A549 (cell line): ENCODE measurements around the gene INSM2. TPM values are rescaled to one million over a fixed set of nuclear protein-coding genes. Genes with fewer than 3 reads are reported as not detected.

Source experiments
- ATAC-seq, 2 experiments: fragments of 200-7000 bp in 1 of 2; fragments of >200 bp in 1 of 2; cut with Nextera tagmentation in 1 of 2; cut with Tn5 transposase in 1 of 2; 3 replicates each; pipeline versions ENCODE4 v1.8.0 to v1.9.1; 2018 to 2020; ENCODE audit warnings: mild to moderate bottlenecking in 1 of 2, moderate library complexity in 1 of 2
- CTCF ChIA-PET: fragments of 300-600 bp; sonication (Branson Sonifier 250); formaldehyde crosslinking; extraction: SDS; loops from one replicate; lab custom pipeline; 2021; ENCODE audit warnings: antibody characterized with exemption, inconsistent platforms; lab: Yijun Ruan, JAX
- POLR2A ChIA-PET: fragments of 350-600 bp; formaldehyde crosslinking; extraction: SDS; loops from one replicate; lab custom pipeline; 2021; ENCODE audit warnings: antibody characterized with exemption, inconsistent platforms; lab: Yijun Ruan, JAX
- DNase-seq, 2 experiments: peaks; one replicate each; pipeline versions ENCODE4 v3.0.0 to v3.0.0-alpha.2; 2011 to 2016; ENCODE audit warnings: low read depth in 1 of 2, low spot score in 1 of 2
- FAIRE-seq: peaks from 2 replicates; lab custom pipeline; 2011; peaks lifted over from hg19 to GRCh38; lab: Jason Lieb, UNC
- H3K27ac ChIP-seq, 2 experiments: fragments of >200 bp; sonication (Bioruptor Twin); formaldehyde crosslinking; 3 replicates each; pipeline ENCODE4 v1.5.1; 2016 to 2017
- H3K4me1 ChIP-seq: fragments of >200 bp; sonication (Bioruptor Twin); formaldehyde crosslinking; 3 replicates; pipeline ENCODE4 v1.6.1; 2016
- H3K4me2 ChIP-seq: fragments of >200 bp; sonication (Bioruptor Twin); formaldehyde crosslinking; 3 replicates; pipeline ENCODE4 v1.6.1; 2016
- H3K4me3 ChIP-seq: fragments of >200 bp; sonication (Bioruptor Twin); formaldehyde crosslinking; 3 replicates; pipeline ENCODE4 v1.5.1; 2016
- H3K9me3 ChIP-seq: fragments of >200 bp; sonication (Bioruptor Twin); formaldehyde crosslinking; 3 replicates; pipeline ENCODE4 v1.6.1; 2016
- ATOH8 ChIP-seq: fragments of 250-450 bp; sonication (Bioruptor Pico); IDR thresholded peaks from 2 replicates; pipeline ENCODE4 v1.5.0; 2020; ENCODE audit warnings: low read depth, mild to moderate bottlenecking, moderate library complexity
- CEBPB ChIP-seq, 2 experiments: fragments of >200 bp in 1 of 2; sonication (Bioruptor Twin) in 1 of 2; formaldehyde crosslinking in 1 of 2; IDR thresholded peaks; 2 replicates each; pipeline ENCODE4 v1.6.1; 2012 to 2016
- CHD2 ChIP-seq: fragments of 150-350 bp; IDR thresholded peaks from 2 replicates; pipeline ENCODE4 v1.6.1; 2014; ENCODE audit warnings: low read length; ENCODE audit not compliant: partially characterized antibody
- ESRRA ChIP-seq: fragments of 150-350 bp; IDR thresholded peaks from 2 replicates; pipeline ENCODE4 v1.6.1; 2014; ENCODE audit warnings: mild to moderate bottlenecking, low read length, borderline replicate concordance
- FOSB ChIP-seq: fragments of 250-450 bp; sonication (Bioruptor Pico); IDR thresholded peaks from 2 replicates; pipeline ENCODE4 v1.5.0; 2020; ENCODE audit warnings: mild to moderate bottlenecking, moderate library complexity
- FOSL2 ChIP-seq, 2 experiments: fragments of 450-650 bp in 1 of 2; fragments of >200 bp in 1 of 2; sonication (Bioruptor Twin) in 1 of 2; formaldehyde crosslinking; IDR thresholded peaks; 2 replicates each; pipeline versions ENCODE4 v1.5.0 to v1.6.1; 2016 to 2020; ENCODE audit warnings: mild to moderate bottlenecking in 1 of 2, moderate library complexity in 1 of 2
- FOXS1 ChIP-seq: fragments of 250-450 bp; sonication (Bioruptor Pico); IDR thresholded peaks from 2 replicates; pipeline ENCODE4 v1.5.0; 2020; ENCODE audit warnings: mild to moderate bottlenecking, moderate library complexity
- HOXA7 ChIP-seq: fragments of 250-450 bp; sonication (Bioruptor Pico); IDR thresholded peaks from 2 replicates; pipeline ENCODE4 v1.5.0; 2020; ENCODE audit warnings: mild to moderate bottlenecking, moderate library complexity
- JUN ChIP-seq, 2 experiments: fragments of >200 bp; sonication (Bioruptor Twin); formaldehyde crosslinking; IDR thresholded peaks; 2 replicates in 1 of 2; 3 replicates in 1 of 2; pipeline ENCODE4 v1.6.1; 2016 to 2017
- KDM5A ChIP-seq: fragments of 200-600 bp; sonication (generic); IDR thresholded peaks from 2 replicates; pipeline ENCODE4 v1.6.1; 2016; ENCODE audit warnings: antibody characterized with exemption, mild to moderate bottlenecking
- MAFK ChIP-seq: fragments of 450-650 bp; IDR thresholded peaks from 2 replicates; pipeline ENCODE4 v1.6.1; 2014; ENCODE audit not compliant: partially characterized antibody
- NFE2L2 ChIP-seq: fragments of 150-350 bp; conservative IDR thresholded peaks from 2 replicates; pipeline ENCODE4 v1.6.1; 2014; ENCODE audit warnings: low read length
- NR3C1 ChIP-seq: fragments of >200 bp; sonication (Bioruptor Twin); formaldehyde crosslinking; IDR thresholded peaks from 3 replicates; pipeline ENCODE4 v1.6.1; 2017
- POLR2AphosphoS2 ChIP-seq: conservative IDR thresholded peaks from 2 replicates; pipeline ENCODE4 v1.6.1; 2012; ENCODE audit warnings: low read length, improper control_type of control experiment, inconsistent platforms
- RAD21 ChIP-seq, 2 experiments: fragments of >200 bp in 1 of 2; sonication (Bioruptor Twin) in 1 of 2; formaldehyde crosslinking in 1 of 2; IDR thresholded peaks in 1 of 2; conservative IDR thresholded peaks in 1 of 2; 2 replicates in 1 of 2; 3 replicates in 1 of 2; pipeline ENCODE4 v1.6.1; 2012 to 2018; ENCODE audit warnings: inconsistent platforms in 1 of 2
- RCOR1 ChIP-seq: fragments of 150-350 bp; IDR thresholded peaks from 2 replicates; pipeline ENCODE4 v1.6.1; 2014; ENCODE audit warnings: antibody characterized with exemption, low read length, low read depth
- RFX5 ChIP-seq: fragments of 450-650 bp; IDR thresholded peaks from 2 replicates; pipeline ENCODE4 v1.7.1; 2014; ENCODE audit warnings: antibody characterized with exemption, mild to moderate bottlenecking, moderate library complexity
- SMC3 ChIP-seq: fragments of >200 bp; sonication (Bioruptor Twin); formaldehyde crosslinking; IDR thresholded peaks from 3 replicates; pipeline ENCODE4 v1.6.1; 2018; ENCODE audit warnings: inconsistent platforms
- TP53 ChIP-seq: fragments of 250-450 bp; sonication (Bioruptor Pico); IDR thresholded peaks from 2 replicates; pipeline ENCODE4 v1.5.0; 2021; ENCODE audit warnings: mild to moderate bottlenecking, moderate library complexity
- ZFP36 ChIP-seq: fragments of 450-650 bp; IDR thresholded peaks from 2 replicates; pipeline ENCODE4 v1.6.1; 2014; ENCODE audit warnings: borderline replicate concordance; ENCODE audit not compliant: partially characterized antibody
- ZSCAN20 ChIP-seq: fragments of 250-450 bp; sonication (Bioruptor Pico); IDR thresholded peaks from 2 replicates; pipeline ENCODE4 v1.8.0; 2022; ENCODE audit warnings: mild to moderate bottlenecking, moderate library complexity
- WGBS: methylation state at CpG from one replicate; pipeline ENCODE4 v1.1.6; 2017; ENCODE audit errors: missing lambda C conversion rate; 5-methylcytosine and 5-hydroxymethylcytosine counted together
- polyA plus RNA-seq, 4 experiments: library from polyadenylated mRNA; depleted of rRNA in 3 of 4; stranded (reverse); fragments of >200 nt; fragmentation: RNase III in 1 of 4; extraction: RNeasy Plus Mini Kit Qiagen cat#74134 plus additional on column Dnase treatment in 1 of 4; gene quantifications; 2 replicates in 3 of 4; 3 replicates in 1 of 4; pipeline ENCODE4 v1.2.3, GENCODE V29; 2011 to 2017
- TF ChIP-seq, protein P1 (sequence below): IDR thresholded peaks from 2 replicates; pipeline ENCODE4 v1.6.1; 2012
- TF ChIP-seq, protein P2 (sequence below): fragments of 450-650 bp; IDR thresholded peaks from 2 replicates; pipeline ENCODE4 v1.6.1; 2014; ENCODE audit warnings: antibody characterized with exemption
- TF ChIP-seq, protein P3 (sequence below): fragments of 150-350 bp; IDR thresholded peaks from 2 replicates; pipeline ENCODE4 v1.6.1; 2014; ENCODE audit warnings: low read depth, mild to moderate bottlenecking, low read length

The INSM2 gene
- polyA plus RNA-seq, 2 of the 4 experiments (the other 2 are of a cell fraction), result not detected

- Histone ChIP-seq H3K27ac (no peak overlapping the region), H3K4me3 (no peak overlapping the region), H3K4me1 (no peaks in the 10 kb centered on the region), H3K4me2 (no peak overlapping the region), H3K9me3 (no peaks in the 10 kb centered on the region)
- DNase-seq (no peak), FAIRE-seq (no peak), ATAC-seq (no peak)
- WGBS, result 93% methylated on average over 5 of the region's 5 CpGs
- POLR2A ChIA-PET, result no interaction called here
- TF ChIP-seq HOXA7 (CRISPR knock-in tag) (no peak), NFE2L2 (peak; percentile 51; the same call in 1 of the 2 replicates), POLR2AphosphoS2 (no peak), MAFK (peak; percentile 65)
- CTCF ChIA-PET, result interaction anchor here (0.7 kb wide), 1 partner anchor 9 kb away, joined by 5 read pairs; no protein-coding TSS in a partner anchor
These were observed 9.0 kb downstream of the INSM2 start for GRCh38 chr14:35543006-35543405.

GRCh38 chr14:35549551-35549950 is 15.6 kb downstream of the INSM2 start:
- CTCF ChIA-PET, result no interaction called here
- no peak overlapping the region for H3K4me2 ChIP-seq

GRCh38 chr14:35551081-35551480 is 17.1 kb downstream of the INSM2 start:
- WGBS, result 95% methylated on average over 1 of the region's 1 CpG
- DNase-seq, result no peak
- H3K27ac ChIP-seq, result no peak overlapping the region
- no peak for FAIRE-seq
- H3K4me2 ChIP-seq, result no peak overlapping the region
- no peak for ATAC-seq
- no peaks in the 10 kb centered on the region for H3K9me3 ChIP-seq
- no peaks in the 10 kb centered on the region for H3K4me1 ChIP-seq
- H3K4me3 ChIP-seq, result no peak overlapping the region
- ChIA-PET POLR2A (no interaction called here), CTCF (interaction anchor here (0.9 to 1.2 kb wide), 2 partner anchors 16 to 57 kb away, joined by 3 read pairs; no protein-coding TSS in a partner anchor)
- no peak for TF ChIP-seq POLR2AphosphoS2

More at GRCh38 chr14:35549551-35549950, 15.6 kb downstream of the INSM2 start:
- FAIRE-seq (no peak), ATAC-seq (no peak), DNase-seq (no peak)
- TF ChIP-seq ATOH8, result no peak
- no peak for TF ChIP-seq RFX5
- no peak for TF ChIP-seq ESRRA
- TF ChIP-seq, protein P1, sequence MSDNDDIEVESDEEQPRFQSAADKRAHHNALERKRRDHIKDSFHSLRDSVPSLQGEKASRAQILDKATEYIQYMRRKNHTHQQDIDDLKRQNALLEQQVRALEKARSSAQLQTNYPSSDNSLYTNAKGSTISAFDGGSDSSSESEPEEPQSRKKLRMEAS, result no peak
- no peak for TF ChIP-seq JUN (IDR thresholded peaks at IDR 0.05)
- TF ChIP-seq NFE2L2, result no peak
- TF ChIP-seq RAD21 (conservative IDR thresholded peaks at IDR 0.05 in 1 of 2, IDR thresholded peaks at IDR 0.05 in 1 of 2), result no peak
- TF ChIP-seq, protein P2, sequence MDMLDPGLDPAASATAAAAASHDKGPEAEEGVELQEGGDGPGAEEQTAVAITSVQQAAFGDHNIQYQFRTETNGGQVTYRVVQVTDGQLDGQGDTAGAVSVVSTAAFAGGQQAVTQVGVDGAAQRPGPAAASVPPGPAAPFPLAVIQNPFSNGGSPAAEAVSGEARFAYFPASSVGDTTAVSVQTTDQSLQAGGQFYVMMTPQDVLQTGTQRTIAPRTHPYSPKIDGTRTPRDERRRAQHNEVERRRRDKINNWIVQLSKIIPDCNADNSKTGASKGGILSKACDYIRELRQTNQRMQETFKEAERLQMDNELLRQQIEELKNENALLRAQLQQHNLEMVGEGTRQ, result no peak
- no peak for TF ChIP-seq MAFK
- TF ChIP-seq FOSB (CRISPR knock-in tag), result no peak
- no peak for TF ChIP-seq SMC3
- TF ChIP-seq ZSCAN20 (CRISPR knock-in tag), result no peak
- TF ChIP-seq HOXA7 (CRISPR knock-in tag), result no peak
- no peak for TF ChIP-seq KDM5A
- TF ChIP-seq RCOR1, result no peak
- Histone ChIP-seq H3K4me1 (no peaks in the 10 kb centered on the region), H3K9me3 (no peaks in the 10 kb centered on the region), H3K4me3 (no peak overlapping the region), H3K27ac (no peak overlapping the region)
- POLR2A ChIA-PET, result no interaction called here
- 83% methylated on average over 4 of the region's 4 CpGs for WGBS

GRCh38 chr14:35553808-35554207 is 19.8 kb downstream of the INSM2 start:
- Histone ChIP-seq H3K9me3 (no peaks in the 10 kb centered on the region), H3K4me2 (no peak overlapping the region), H3K4me1 (no peaks in the 10 kb centered on the region), H3K27ac (no peak overlapping the region), H3K4me3 (no peak overlapping the region)
- ChIA-PET POLR2A (no interaction called here), CTCF (interaction anchor here (0.6 kb wide), 1 partner anchor 104 kb away, joined by 3 read pairs; no protein-coding TSS in a partner anchor)
- TF ChIP-seq POLR2AphosphoS2, result no peak
- no peak for TF ChIP-seq TP53 (CRISPR knock-in tag)
- no peak for TF ChIP-seq FOXS1 (CRISPR knock-in tag)
- TF ChIP-seq, protein P1, result no peak
- TF ChIP-seq FOSL2 (IDR thresholded peaks at IDR 0.05), result no peak
- TF ChIP-seq FOSL2 (CRISPR knock-in tag; IDR thresholded peaks at IDR 0.05), result no peak
- no peak for TF ChIP-seq HOXA7 (CRISPR knock-in tag)
- TF ChIP-seq RAD21 (conservative IDR thresholded peaks at IDR 0.05 in 1 of 2, IDR thresholded peaks at IDR 0.05 in 1 of 2), result no peak
- TF ChIP-seq NR3C1, result no peak
- no peak for TF ChIP-seq MAFK
- TF ChIP-seq CEBPB (IDR thresholded peaks at IDR 0.05), result no peak
- TF ChIP-seq ZFP36, result no peak
- TF ChIP-seq, protein P3, sequence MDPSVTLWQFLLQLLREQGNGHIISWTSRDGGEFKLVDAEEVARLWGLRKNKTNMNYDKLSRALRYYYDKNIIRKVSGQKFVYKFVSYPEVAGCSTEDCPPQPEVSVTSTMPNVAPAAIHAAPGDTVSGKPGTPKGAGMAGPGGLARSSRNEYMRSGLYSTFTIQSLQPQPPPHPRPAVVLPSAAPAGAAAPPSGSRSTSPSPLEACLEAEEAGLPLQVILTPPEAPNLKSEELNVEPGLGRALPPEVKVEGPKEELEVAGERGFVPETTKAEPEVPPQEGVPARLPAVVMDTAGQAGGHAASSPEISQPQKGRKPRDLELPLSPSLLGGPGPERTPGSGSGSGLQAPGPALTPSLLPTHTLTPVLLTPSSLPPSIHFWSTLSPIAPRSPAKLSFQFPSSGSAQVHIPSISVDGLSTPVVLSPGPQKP, result no peak
- TF ChIP-seq CHD2, result no peak
- ATAC-seq (no peak), DNase-seq (no peak), FAIRE-seq (no peak)
- WGBS, result 6% methylated on average over 1 of the region's 1 CpG
